22Rv1 (cell line): ENCODE data around the gene GREB1.

Source experiments
- CTCF ChIP-seq: fragments of 450-650 bp; IDR thresholded peaks from 2 replicates; pipeline ENCODE4 v1.5.1; 2017; ENCODE audit warnings: mild to moderate bottlenecking
- ZFX ChIP-seq: fragments of 450-650 bp; IDR thresholded peaks from 2 replicates; pipeline ENCODE4 v1.6.1; 2017; ENCODE audit warnings: antibody characterized with exemption, borderline replicate concordance

- TF ChIP-seq CTCF, result no peak
- no peak for TF ChIP-seq ZFX
Measured at GRCh38 chr2:11679016-11679415, 145.2 kb downstream of the GREB1 start.
